Peyer's patch (tissue), 4 donors: ENCODE results near the gene ESPN.

Experiments used
- CTCF ChIP-seq, 6 experiments: fragments of 450-650 bp in 4 of 6; fragments of 200-600 bp in 2 of 6; sonication (generic) in 1 of 6; IDR thresholded peaks; one replicate each; pipeline ENCODE4 v1.5.1; 2017 to 2019; ENCODE audit warnings: antibody characterized with exemption in 6 of 6, mild to moderate bottlenecking in 3 of 6, moderate library complexity in 1 of 6
- POLR2A ChIP-seq, 2 donors: fragments of 450-650 bp; IDR thresholded peaks; one replicate each; pipeline ENCODE4 v1.5.1; 2017; ENCODE audit warnings: antibody characterized with exemption in 2 of 2, mild to moderate bottlenecking in 2 of 2, moderate library complexity in 2 of 2

DNA sequence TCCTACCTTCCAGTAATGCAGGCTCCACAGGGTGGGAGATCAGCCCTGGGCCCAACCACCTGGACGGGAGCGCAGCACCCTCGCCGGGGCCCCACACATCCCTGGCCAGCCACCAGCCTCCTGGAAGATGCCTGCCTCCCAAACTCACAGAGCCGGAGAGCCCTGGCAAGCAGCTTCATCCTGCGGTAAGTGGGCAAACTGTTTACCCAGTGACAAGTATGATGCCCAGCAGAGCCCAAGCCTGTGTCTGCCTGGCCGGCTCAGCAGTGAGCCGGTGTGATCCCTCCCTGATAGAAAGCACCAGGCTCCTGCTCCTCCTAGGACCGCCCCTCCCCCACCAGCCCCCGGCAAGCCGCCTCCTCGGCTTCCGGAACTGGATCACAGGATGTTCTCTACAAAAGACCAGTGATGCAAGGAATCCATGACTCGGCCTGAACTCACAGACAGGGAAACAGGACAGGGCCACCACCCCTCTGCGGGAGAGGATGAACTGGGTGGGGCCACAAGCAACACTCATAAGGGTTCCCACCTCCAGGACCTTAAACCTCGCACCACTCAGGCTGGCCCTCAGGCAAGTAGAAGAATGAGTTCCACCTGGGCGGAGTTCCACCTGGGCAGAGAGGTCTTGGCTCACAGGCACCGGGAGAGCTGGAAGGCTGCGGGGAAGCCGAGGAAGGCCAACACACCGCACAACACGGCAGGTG is 38.9 kb upstream of the ESPN start:
- TF ChIP-seq POLR2A (IDR thresholded peaks at IDR 0.05) (no peak), CTCF (IDR thresholded peaks at IDR 0.05) (no peak)
